GM23248 (cell line): Measurements from ENCODE around the gene SEZ6.

Experiments used
- EZH2 ChIP-seq: fragments of 200-600 bp; sonication (generic); IDR thresholded peaks from 2 replicates; pipeline ENCODE4 v1.6.1; 2018; ENCODE audit warnings: antibody characterized with exemption, mild to moderate bottlenecking; ENCODE audit not compliant: insufficient read depth, poor library complexity, severe bottlenecking
- EZH2phosphoT487 ChIP-seq: fragments of 200-600 bp; sonication (generic); IDR thresholded peaks from 2 replicates; pipeline ENCODE4 v1.6.1; 2018; ENCODE audit warnings: antibody characterized with exemption, moderate library complexity, mild to moderate bottlenecking, low read depth; ENCODE audit not compliant: insufficient read depth

DNA sequence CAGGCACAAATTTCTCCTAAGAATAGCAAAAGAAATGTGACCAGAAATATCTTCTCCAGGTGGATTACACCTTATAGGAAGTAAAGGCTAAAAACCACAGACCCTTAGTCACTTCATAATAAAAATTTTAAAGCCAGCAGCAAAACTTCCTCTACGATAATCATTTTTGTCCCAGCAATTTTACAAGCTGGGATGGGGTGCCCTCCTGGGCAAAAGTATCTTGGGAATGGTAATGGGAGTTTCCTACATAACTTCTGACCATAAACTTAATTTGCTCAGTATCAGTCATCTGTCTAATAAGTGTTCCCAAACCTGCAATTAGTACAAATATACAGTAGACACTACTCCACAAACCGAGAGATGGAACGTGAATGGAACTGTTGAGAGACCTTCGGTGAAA, 57.5 kb downstream of the SEZ6 start:
- TF ChIP-seq EZH2phosphoT487 (no peak), EZH2 (no peak)
